Stimulated activated CD4-positive, alpha-beta T cell treated with anti-CD3 and anti-CD28 coated beads, TNF-alpha, amount 100 ng/mL, for 48 hours (primary cell): ENCODE measurements around the gene ATP8B1.

Source experiments
- DNase-seq, 3 donors: peaks; one replicate each; pipeline ENCODE4 v3.0.0-alpha.2; 2020; ENCODE audit warnings: low read depth in 3 of 3

Gene ATP8B1

DNA sequence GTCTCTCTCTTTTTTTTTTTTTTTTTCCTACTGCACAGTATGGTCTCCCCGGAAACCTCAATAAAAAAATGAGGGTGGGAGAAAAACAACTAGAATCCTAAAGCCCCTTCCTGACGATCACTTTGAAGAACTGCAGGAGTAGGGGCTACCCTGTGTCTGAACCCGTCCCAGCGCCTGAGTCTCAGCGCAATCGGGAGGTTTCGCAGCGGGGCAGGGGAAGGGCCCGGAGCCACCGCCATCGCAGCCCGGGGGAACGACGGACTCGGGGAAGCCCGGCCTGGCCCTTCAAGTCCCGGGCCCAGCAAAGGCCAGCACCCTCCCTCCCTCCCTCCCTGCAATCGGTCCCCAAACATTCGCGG, 181.9 kb downstream of the ATP8B1 start:
- DNase-seq: no peak

DNA sequence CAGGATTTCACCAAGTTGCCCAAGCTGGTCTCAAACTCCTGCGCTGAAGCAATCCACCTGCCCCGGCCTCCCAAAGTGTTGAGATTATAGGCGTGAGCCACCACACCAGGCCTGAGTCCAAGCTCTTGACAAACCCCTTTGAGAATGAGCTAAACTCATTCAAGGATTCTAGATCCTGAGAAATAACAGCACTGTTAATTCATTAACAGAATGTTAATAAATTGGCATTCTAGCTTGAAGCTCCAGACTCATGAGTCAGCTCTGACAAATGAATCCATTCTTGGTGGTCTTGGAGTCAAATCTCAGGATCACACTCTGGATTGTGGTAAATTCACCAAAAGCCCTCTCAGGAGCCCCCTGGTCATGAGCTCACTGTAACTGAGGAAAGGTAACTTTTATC, 183.2 kb downstream of the ATP8B1 start:
- DNase-seq: no peak

DNA sequence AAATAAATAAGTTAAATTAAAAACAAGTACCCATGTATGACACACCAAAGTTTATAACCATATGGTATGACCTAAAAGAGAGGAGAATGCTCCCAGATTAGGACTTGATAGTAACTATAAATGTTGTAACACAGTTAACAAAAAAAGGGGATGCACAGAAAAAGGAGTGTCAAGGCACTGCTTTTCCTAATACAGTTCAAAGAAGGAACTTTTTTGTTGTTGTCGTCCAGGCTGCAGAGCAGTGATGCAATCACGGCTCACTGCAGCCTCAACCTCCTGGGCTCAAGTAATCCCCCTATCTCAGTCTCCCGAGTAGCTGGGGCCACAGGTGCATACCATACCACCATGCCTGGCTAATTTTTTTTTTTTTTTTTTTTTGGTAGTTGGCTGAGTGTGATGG, 184.2 kb downstream of the ATP8B1 start:
- no peak for DNase-seq

DNA sequence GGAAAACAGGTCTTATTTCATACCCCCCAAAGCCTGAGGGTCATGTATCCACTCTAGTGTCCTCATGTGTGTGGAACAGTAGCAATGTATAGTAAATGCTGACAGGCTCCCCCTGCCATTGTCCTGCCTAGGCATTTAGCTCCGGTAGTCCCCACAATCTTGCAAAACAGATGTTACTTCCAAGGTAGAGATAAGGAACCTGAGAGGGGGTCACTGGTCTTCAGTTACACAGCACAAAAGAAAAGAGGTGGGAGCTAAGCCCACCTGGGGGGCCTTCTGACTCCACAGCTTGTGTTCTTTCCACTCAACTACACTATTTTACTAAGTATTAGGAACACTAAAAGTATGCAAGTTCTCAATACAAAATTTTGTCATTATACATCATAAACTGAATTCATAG, 199.2 kb downstream of the ATP8B1 start:
- no peak for DNase-seq
